OCI-LY7 (cell line): Measurements from ENCODE around the gene LIMS1. TPM values are rescaled to one million over a fixed set of nuclear protein-coding genes. Genes with fewer than 3 reads are reported as not detected.

Experiments used
- BruUV-seq: library from RNA; stranded (reverse); fragments of 400-500 nt; replicated peaks from 2 replicates; lab custom pipeline; 2021; lab: Mats Ljungman, UMichigan
- CTCF ChIA-PET: fragments of 300-600 bp; sonication (Branson Sonifier 250); formaldehyde crosslinking; loops from one replicate; lab custom pipeline; 2022; ENCODE audit warnings: antibody characterized with exemption; ENCODE audit not compliant: unreplicated experiment; lab: Charles Lee
- POLR2A ChIA-PET: fragments of 300-600 bp; sonication (Branson Sonifier 250); formaldehyde crosslinking; loops from one replicate; lab custom pipeline; 2022; ENCODE audit warnings: antibody characterized with exemption; lab: Charles Lee
- DNase-seq: peaks from one replicate; pipeline ENCODE4 v3.0.0-alpha.2; 2015; ENCODE audit warnings: low spot score
- H2AFZ ChIP-seq: fragments of 200-600 bp; sonication (generic), shearing (Covaris generic); 2 replicates; pipeline ENCODE4 v1.6.1; 2014; ENCODE audit warnings: mild to moderate bottlenecking, antibody characterized with exemption, low read length, moderate library complexity
- H3K27ac ChIP-seq: fragments of 200-600 bp; sonication (generic); 2 replicates; pipeline ENCODE4 v1.5.1; 2014; ENCODE audit warnings: mixed run types, low read depth, mild to moderate bottlenecking, moderate library complexity, low read length, inconsistent platforms; ENCODE audit not compliant: poor library complexity, severe bottlenecking
- H3K36me3 ChIP-seq: fragments of 200-600 bp; sonication (generic); 2 replicates; pipeline ENCODE4 v1.6.1; 2014; ENCODE audit warnings: mild to moderate bottlenecking, antibody characterized with exemption, low read length, moderate library complexity, mixed read lengths; ENCODE audit not compliant: insufficient read depth
- H3K4me1 ChIP-seq: fragments of 200-600 bp; sonication (generic); 2 replicates; pipeline ENCODE4 v1.5.1; 2014; ENCODE audit warnings: mild to moderate bottlenecking, low read length; ENCODE audit not compliant: insufficient read depth, poor library complexity, severe bottlenecking
- H3K4me2 ChIP-seq: fragments of 200-600 bp; sonication (generic); 2 replicates; pipeline ENCODE4 v1.6.1; 2014; ENCODE audit warnings: mild to moderate bottlenecking, low read length
- H3K4me3 ChIP-seq: fragments of 200-600 bp; sonication (generic); 2 replicates; pipeline ENCODE4 v1.5.1; 2014; ENCODE audit warnings: mild to moderate bottlenecking, low read depth, low read length; ENCODE audit not compliant: poor library complexity, severe bottlenecking
- H3K79me2 ChIP-seq: fragments of 200-600 bp; sonication (generic); 2 replicates; pipeline ENCODE4 v1.6.1; 2016; ENCODE audit warnings: low read depth, mild to moderate bottlenecking, low read length, moderate library complexity, mixed read lengths; ENCODE audit not compliant: insufficient read depth
- H3K9me2 ChIP-seq: fragments of 200-600 bp; sonication (generic); 2 replicates; pipeline ENCODE4 v1.6.1; 2016; ENCODE audit warnings: mild to moderate bottlenecking, low read length, mixed read lengths; ENCODE audit not compliant: insufficient read depth
- H3K9me3 ChIP-seq: fragments of 200-600 bp; sonication (generic); 2 replicates; pipeline ENCODE4 v1.6.1; 2014; ENCODE audit warnings: mild to moderate bottlenecking, mixed run types, low read length, mixed read lengths
- H4K20me1 ChIP-seq: fragments of 200-600 bp; sonication (generic); 2 replicates; pipeline ENCODE4 v1.6.1; 2014; ENCODE audit warnings: mild to moderate bottlenecking, antibody characterized with exemption, low read length, moderate library complexity, mixed read lengths; ENCODE audit not compliant: insufficient read depth
- EZH2phosphoT487 ChIP-seq: fragments of 200-600 bp; sonication (generic); IDR thresholded peaks from 2 replicates; pipeline ENCODE4 v1.6.1; 2018; ENCODE audit warnings: low read depth, borderline replicate concordance, mild to moderate bottlenecking, mixed run types, antibody characterized with exemption, low read length, moderate library complexity, mixed read lengths
- intact Hi-C: fragments of 100-400 bp; cut with micrococcal nuclease; formaldehyde crosslinking; loops from one replicate; pipeline ENCODE4 v1.10.0; 2022; ENCODE audit not compliant: unreplicated experiment
- total RNA-seq, 2 experiments: library from RNA; depleted of rRNA in 1 of 2; stranded (reverse); fragments of >200 nt in 1 of 2; shearing (Covaris generic) in 1 of 2; gene quantifications; 2 replicates each; pipeline ENCODE4 v1.2.3, GENCODE V29; 2014 to 2022
- TF ChIP-seq, protein P1 (sequence below): fragments of 200-600 bp; sonication (generic); conservative IDR thresholded peaks from 2 replicates; pipeline ENCODE4 v1.5.1; 2014; ENCODE audit warnings: mild to moderate bottlenecking, antibody characterized with exemption, low read length, moderate library complexity, mixed read lengths

Gene LIMS1
- total RNA-seq, 2 experiments from 2014 or later, result 53.3 to 74.7 TPM

DNA sequence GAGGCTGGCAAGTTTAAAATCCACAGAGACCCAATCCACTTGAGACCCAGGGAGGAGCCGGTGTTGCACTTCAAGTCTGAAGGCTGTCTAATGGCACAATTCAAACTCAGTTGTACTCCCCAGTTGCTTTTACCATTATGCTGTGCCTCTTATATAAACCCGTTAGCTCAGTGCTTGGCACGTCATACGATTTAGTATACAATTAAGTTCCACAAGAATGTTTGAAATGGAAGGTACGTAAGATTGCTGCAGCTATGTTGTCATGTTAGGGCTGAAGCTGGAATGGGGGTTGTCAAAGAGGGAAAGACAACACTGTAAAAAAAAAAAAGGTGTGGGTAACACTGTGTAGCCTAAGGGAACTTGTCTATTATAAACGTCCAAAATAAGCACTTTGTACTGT lies 30.2 kb downstream of the LIMS1 start:
- H3K9me2 ChIP-seq, result no peaks in the 10 kb centered on the region
- intact Hi-C loops, result no loop called here
- no peaks in the 10 kb centered on the region for H3K4me1 ChIP-seq
- CTCF ChIA-PET, result no interaction called here
- H3K4me2 ChIP-seq, result no peak overlapping the region
- BruUV-seq, result no TSS peak
- no peaks in the 10 kb centered on the region for H3K9me3 ChIP-seq
- TF ChIP-seq, protein P1, sequence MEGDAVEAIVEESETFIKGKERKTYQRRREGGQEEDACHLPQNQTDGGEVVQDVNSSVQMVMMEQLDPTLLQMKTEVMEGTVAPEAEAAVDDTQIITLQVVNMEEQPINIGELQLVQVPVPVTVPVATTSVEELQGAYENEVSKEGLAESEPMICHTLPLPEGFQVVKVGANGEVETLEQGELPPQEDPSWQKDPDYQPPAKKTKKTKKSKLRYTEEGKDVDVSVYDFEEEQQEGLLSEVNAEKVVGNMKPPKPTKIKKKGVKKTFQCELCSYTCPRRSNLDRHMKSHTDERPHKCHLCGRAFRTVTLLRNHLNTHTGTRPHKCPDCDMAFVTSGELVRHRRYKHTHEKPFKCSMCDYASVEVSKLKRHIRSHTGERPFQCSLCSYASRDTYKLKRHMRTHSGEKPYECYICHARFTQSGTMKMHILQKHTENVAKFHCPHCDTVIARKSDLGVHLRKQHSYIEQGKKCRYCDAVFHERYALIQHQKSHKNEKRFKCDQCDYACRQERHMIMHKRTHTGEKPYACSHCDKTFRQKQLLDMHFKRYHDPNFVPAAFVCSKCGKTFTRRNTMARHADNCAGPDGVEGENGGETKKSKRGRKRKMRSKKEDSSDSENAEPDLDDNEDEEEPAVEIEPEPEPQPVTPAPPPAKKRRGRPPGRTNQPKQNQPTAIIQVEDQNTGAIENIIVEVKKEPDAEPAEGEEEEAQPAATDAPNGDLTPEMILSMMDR, result no peak
- TF ChIP-seq EZH2phosphoT487, result no peak
- no peak overlapping the region for H3K27ac ChIP-seq
- no peak overlapping the region for H3K4me3 ChIP-seq
- POLR2A ChIA-PET, result interaction anchor here (1.6 to 2.7 kb wide), 2 partner anchors 11 to 15 kb away, joined by 5 to 10 read pairs; no protein-coding TSS in a partner anchor
- no peaks in the 10 kb centered on the region for H4K20me1 ChIP-seq
- H3K79me2 ChIP-seq, result no peaks in the 10 kb centered on the region
- no peak overlapping the region for H2AFZ ChIP-seq
- H3K36me3 ChIP-seq, result no peaks in the 10 kb centered on the region
- DNase-seq, result no peak

DNA sequence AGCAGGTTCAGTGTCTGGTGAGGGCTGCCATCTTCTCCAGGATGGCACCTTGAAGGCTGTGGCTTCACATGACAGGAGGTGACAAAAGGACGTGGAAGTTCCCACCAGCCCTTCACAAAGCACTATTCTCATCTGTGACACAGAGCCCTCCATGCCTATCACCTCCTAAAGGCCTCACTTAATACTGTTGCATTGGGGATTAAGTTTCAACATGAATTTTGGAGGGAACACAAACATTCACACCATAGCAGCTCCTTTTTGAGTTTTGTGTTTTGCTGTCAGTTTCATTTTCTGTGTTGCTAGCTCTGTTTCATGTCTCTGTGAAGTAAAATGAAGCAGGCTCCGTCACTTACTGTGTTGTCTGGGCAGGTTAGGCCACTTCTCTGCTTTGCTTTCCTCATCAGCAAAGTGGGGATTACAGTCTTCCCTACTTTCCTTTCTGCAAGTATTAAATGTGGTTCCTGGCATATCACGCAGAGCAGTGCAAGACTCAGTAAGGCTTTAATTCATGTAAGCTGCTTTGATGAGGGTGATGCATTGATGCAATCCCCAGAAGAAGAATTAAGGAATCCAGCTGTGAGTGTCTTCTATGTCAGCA lies 31.6 kb downstream of the LIMS1 start:
- intact Hi-C loops, result loop anchor here (5.0 kb wide), 1 partner anchor 544 kb away; no protein-coding TSS in a partner anchor
- ChIA-PET POLR2A (interaction anchor here (1.3 to 2.7 kb wide), 2 partner anchors 9 to 16 kb away, joined by 5 to 10 read pairs; no protein-coding TSS in a partner anchor), CTCF (no interaction called here)
- Histone ChIP-seq H3K27ac (no peak overlapping the region), H2AFZ (no peak overlapping the region), H3K9me2 (no peaks in the 10 kb centered on the region), H3K36me3 (no peaks in the 10 kb centered on the region), H3K9me3 (no peaks in the 10 kb centered on the region), H3K4me3 (no peak overlapping the region), H3K79me2 (no peaks in the 10 kb centered on the region), H3K4me1 (no peaks in the 10 kb centered on the region), H4K20me1 (no peaks in the 10 kb centered on the region), H3K4me2 (no peak overlapping the region)
- TF ChIP-seq EZH2phosphoT487, result no peak
- TF ChIP-seq, protein P1, result no peak
- no peak for DNase-seq
- no TSS peak for BruUV-seq

GRCh38 chr2:108570416-108570815 lies 36.1 kb downstream of the LIMS1 start:
- peaks cover 8% of the 10 kb centered on the region for H3K4me1 ChIP-seq
- no peaks in the 10 kb centered on the region for H3K9me2 ChIP-seq
- DNase-seq, result no peak
- no peaks in the 10 kb centered on the region for H3K36me3 ChIP-seq
- no peak for TF ChIP-seq EZH2phosphoT487
- TF ChIP-seq, protein P1, result no peak
- no peak overlapping the region for H3K27ac ChIP-seq
- intact Hi-C loops, result no loop called here
- ChIA-PET POLR2A (no interaction called here), CTCF (no interaction called here)
- H3K79me2 ChIP-seq, result no peaks in the 10 kb centered on the region
- no peak overlapping the region for H3K4me3 ChIP-seq
- H4K20me1 ChIP-seq, result peaks cover 17% of the 10 kb centered on the region
- no peak overlapping the region for H2AFZ ChIP-seq
- no TSS peak for BruUV-seq
- H3K9me3 ChIP-seq, result no peaks in the 10 kb centered on the region
- H3K4me2 ChIP-seq, result no peak overlapping the region
